Loucy (cell line): ENCODE data around the gene AHNAK2.
"Not testable (repeated sequence)": the region's sequence is repeated elsewhere in the genome, so short reads cannot be mapped to it uniquely, and the experiment has no call there.

Source experiments
- H2AFZ ChIP-seq: fragments of 200-600 bp; sonication (generic); 2 replicates; pipeline ENCODE4 v1.6.0; 2016; ENCODE audit warnings: antibody characterized with exemption, mild to moderate bottlenecking, low read length, moderate library complexity
- H3F3A ChIP-seq: fragments of 200-600 bp; 2 replicates; pipeline ENCODE4 v1.6.0; 2016; ENCODE audit warnings: antibody characterized with exemption, low read depth, mild to moderate bottlenecking
- H3K27me3 ChIP-seq: fragments of 200-600 bp; sonication (generic); 2 replicates; pipeline ENCODE4 v1.6.1; 2014; ENCODE audit warnings: low read length, mild to moderate bottlenecking; ENCODE audit not compliant: insufficient read depth, poor library complexity, severe bottlenecking
- H3K36me3 ChIP-seq: fragments of 200-600 bp; sonication (generic); 2 replicates; pipeline ENCODE4 v1.6.1; 2016; ENCODE audit warnings: low read length; ENCODE audit not compliant: insufficient read depth
- H3K4me1 ChIP-seq: fragments of 200-600 bp; sonication (generic); 2 replicates; pipeline ENCODE4 v1.5.1; 2014; ENCODE audit warnings: low read length, mild to moderate bottlenecking; ENCODE audit not compliant: insufficient read depth, poor library complexity, severe bottlenecking
- H3K4me2 ChIP-seq: fragments of 200-600 bp; sonication (generic); 2 replicates; pipeline ENCODE4 v1.6.0; 2014; ENCODE audit warnings: antibody characterized with exemption, low read length, low read depth, mild to moderate bottlenecking; ENCODE audit not compliant: poor library complexity, severe bottlenecking
- H3K4me3 ChIP-seq: fragments of 200-600 bp; sonication (generic); 2 replicates; pipeline ENCODE4 v1.5.1; 2014; ENCODE audit warnings: low read length, mild to moderate bottlenecking, mixed read lengths; ENCODE audit not compliant: poor library complexity, severe bottlenecking
- H3K79me2 ChIP-seq: fragments of 200-600 bp; sonication (generic); 2 replicates; pipeline ENCODE4 v1.6.1; 2014; ENCODE audit warnings: low read length; ENCODE audit not compliant: insufficient read depth
- H3K9ac ChIP-seq: fragments of 200-600 bp; sonication (generic); 2 replicates; pipeline ENCODE4 v1.6.0; 2014; ENCODE audit warnings: mild to moderate bottlenecking, low read depth, low read length, moderate library complexity; ENCODE audit not compliant: poor library complexity, severe bottlenecking
- H3K9me2 ChIP-seq: fragments of 200-600 bp; sonication (generic); replicated peaks from 2 replicates; pipeline ENCODE4 v1.6.1; 2016; ENCODE audit warnings: low read depth, low read length, mixed read lengths
- H3K9me3 ChIP-seq: fragments of 200-600 bp; sonication (generic); 2 replicates; pipeline ENCODE4 v1.6.1; 2014; ENCODE audit warnings: mild to moderate bottlenecking, antibody characterized with exemption, low read length, low read depth; ENCODE audit not compliant: insufficient read depth
- H4K20me1 ChIP-seq: fragments of 200-600 bp; sonication (generic); 2 replicates; pipeline ENCODE4 v1.6.0; 2014; ENCODE audit warnings: antibody characterized with exemption, low read length, mild to moderate bottlenecking; ENCODE audit not compliant: insufficient read depth, poor library complexity, severe bottlenecking
- CTCF ChIP-seq: fragments of 200-600 bp; sonication (generic); conservative IDR thresholded peaks from 2 replicates; pipeline ENCODE4 v1.5.1; 2014; ENCODE audit warnings: mild to moderate bottlenecking, antibody characterized with exemption, low read length
- EZH2phosphoT487 ChIP-seq: fragments of 200-600 bp; IDR thresholded peaks from 2 replicates; pipeline ENCODE4 v1.6.1; 2018; ENCODE audit warnings: antibody characterized with exemption, mild to moderate bottlenecking, moderate library complexity, borderline replicate concordance

Gene AHNAK2

GRCh38 chr14:104923640-104924420 is 54.3 kb downstream of the AHNAK2 start:
- H3K79me2 ChIP-seq: no peaks in the 10 kb centered on the region
- no peak overlapping the region for H3K4me2 ChIP-seq

GRCh38 chr14:104919993-104920315 is 58.2 kb downstream of the AHNAK2 start:
- Histone ChIP-seq H3K9me2 (no peaks in the 10 kb centered on the region), H3K27me3 (no peaks in the 10 kb centered on the region), H3K9ac (peak overlapping the region; percentile 70), H3F3A (no peaks in the 10 kb centered on the region), H4K20me1 (no peaks in the 10 kb centered on the region), H3K4me2 (peak overlapping the region; percentile 70), H2AFZ (no peak overlapping the region), H3K36me3 (no peaks in the 10 kb centered on the region), H3K4me1 (peaks cover 17% of the 10 kb centered on the region), H3K4me3 (peak overlapping the region; percentile 63), H3K79me2 (no peaks in the 10 kb centered on the region), H3K9me3 (no peaks in the 10 kb centered on the region)
- TF ChIP-seq CTCF (no peak), EZH2phosphoT487 (no peak)

More at GRCh38 chr14:104923640-104924420, 54.3 kb downstream of the AHNAK2 start:
- TF ChIP-seq EZH2phosphoT487: no peak
- TF ChIP-seq CTCF: no peak
- Histone ChIP-seq H3K9me2 (no peaks in the 10 kb centered on the region), H3F3A (no peaks in the 10 kb centered on the region), H3K4me3 (no peak overlapping the region), H3K27me3 (no peaks in the 10 kb centered on the region), H3K4me1 (peaks cover 8% of the 10 kb centered on the region), H3K36me3 (no peaks in the 10 kb centered on the region), H3K9ac (no peak overlapping the region), H2AFZ (no peak overlapping the region), H4K20me1 (no peaks in the 10 kb centered on the region), H3K9me3 (no peaks in the 10 kb centered on the region)

- H3K27me3 ChIP-seq, H4K20me1 ChIP-seq, H3K9me3 ChIP-seq, H3K79me2 ChIP-seq, H3K36me3 ChIP-seq, H3K9me2 ChIP-seq, H3F3A ChIP-seq: not testable (repeated sequence)
- Histone ChIP-seq H3K4me3 (peak overlapping the region; percentile 63), H3K4me1 (peaks cover 17% of the 10 kb centered on the region), H3K4me2 (peak overlapping the region; percentile 70), H2AFZ (peak overlapping the region; percentile 45; the same call in 1 of the 2 replicates), H3K9ac (peak overlapping the region; percentile 70)
Observed at GRCh38 chr14:104919152-104919992, 58.8 kb downstream of the AHNAK2 start.
